RWPE1 (cell line): ENCODE measurements around the gene PCTP.

Experiments used
- CTCF ChIA-PET: fragments of 350-600 bp; sonication (Branson Sonifier 250); formaldehyde crosslinking; extraction: SDS; loops from one replicate; lab custom pipeline; 2021; lab: Yijun Ruan, JAX
- POLR2A ChIA-PET: fragments of 400-600 bp; formaldehyde crosslinking; extraction: SDS; loops from one replicate; lab custom pipeline; 2020; ENCODE audit warnings: antibody characterized with exemption; ENCODE audit not compliant: low non-redundant PET; lab: Yijun Ruan, JAX
- DNase-seq: peaks from one replicate; pipeline ENCODE4 v3.0.0; 2012; ENCODE audit warnings: low spot score
- H3K27ac ChIP-seq: fragments of 450-650 bp; 2 replicates; pipeline ENCODE4 v1.5.1; 2017
- TF ChIP-seq, protein P1 (sequence below): fragments of 450-650 bp; conservative IDR thresholded peaks from 2 replicates; pipeline ENCODE4 v1.5.1; 2017; ENCODE audit warnings: low read depth, mild to moderate bottlenecking

The PCTP gene

DNA sequence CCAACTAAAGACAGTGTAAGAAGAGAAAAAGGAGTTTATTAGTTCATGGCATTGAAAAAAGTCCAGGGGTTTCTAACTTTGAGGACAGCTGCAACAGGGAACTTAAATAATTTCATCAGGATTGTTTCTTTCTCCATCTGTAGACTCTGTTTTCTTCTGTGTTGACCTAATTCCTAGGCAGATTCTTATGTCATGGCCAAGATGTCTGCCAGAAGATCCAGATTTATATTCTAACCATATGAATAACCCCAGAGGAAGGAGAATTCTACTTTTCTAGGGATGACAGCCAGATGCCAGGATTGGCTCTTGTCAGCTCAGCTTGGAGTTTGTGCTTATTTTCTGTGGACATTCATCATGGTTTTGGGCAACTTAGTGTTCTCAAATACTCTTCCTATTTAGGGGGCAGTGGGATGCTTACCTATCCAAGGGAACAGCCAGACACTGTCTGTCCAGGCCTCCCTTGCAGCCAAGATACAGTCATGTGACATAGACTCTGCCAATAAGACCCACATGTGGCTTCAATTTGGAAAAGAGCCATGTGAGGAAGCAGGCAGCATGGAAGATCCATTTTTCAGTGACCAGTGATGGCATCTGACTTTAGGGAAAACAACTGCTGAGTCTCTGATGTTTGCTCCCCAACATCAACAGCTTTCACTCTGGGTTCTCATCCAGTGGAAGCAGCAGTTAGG lies 18.2 kb downstream of the PCTP start:
- ChIA-PET CTCF (interaction anchor here (0.7 to 3.5 kb wide), 2 partner anchors 76 to 242 kb away, joined by 3 to 30 read pairs; no protein-coding TSS in a partner anchor), POLR2A (no interaction called here)
- DNase-seq, result no peak
- H3K27ac ChIP-seq, result no peak overlapping the region
- TF ChIP-seq, protein P1, sequence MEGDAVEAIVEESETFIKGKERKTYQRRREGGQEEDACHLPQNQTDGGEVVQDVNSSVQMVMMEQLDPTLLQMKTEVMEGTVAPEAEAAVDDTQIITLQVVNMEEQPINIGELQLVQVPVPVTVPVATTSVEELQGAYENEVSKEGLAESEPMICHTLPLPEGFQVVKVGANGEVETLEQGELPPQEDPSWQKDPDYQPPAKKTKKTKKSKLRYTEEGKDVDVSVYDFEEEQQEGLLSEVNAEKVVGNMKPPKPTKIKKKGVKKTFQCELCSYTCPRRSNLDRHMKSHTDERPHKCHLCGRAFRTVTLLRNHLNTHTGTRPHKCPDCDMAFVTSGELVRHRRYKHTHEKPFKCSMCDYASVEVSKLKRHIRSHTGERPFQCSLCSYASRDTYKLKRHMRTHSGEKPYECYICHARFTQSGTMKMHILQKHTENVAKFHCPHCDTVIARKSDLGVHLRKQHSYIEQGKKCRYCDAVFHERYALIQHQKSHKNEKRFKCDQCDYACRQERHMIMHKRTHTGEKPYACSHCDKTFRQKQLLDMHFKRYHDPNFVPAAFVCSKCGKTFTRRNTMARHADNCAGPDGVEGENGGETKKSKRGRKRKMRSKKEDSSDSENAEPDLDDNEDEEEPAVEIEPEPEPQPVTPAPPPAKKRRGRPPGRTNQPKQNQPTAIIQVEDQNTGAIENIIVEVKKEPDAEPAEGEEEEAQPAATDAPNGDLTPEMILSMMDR, result no peak

DNA sequence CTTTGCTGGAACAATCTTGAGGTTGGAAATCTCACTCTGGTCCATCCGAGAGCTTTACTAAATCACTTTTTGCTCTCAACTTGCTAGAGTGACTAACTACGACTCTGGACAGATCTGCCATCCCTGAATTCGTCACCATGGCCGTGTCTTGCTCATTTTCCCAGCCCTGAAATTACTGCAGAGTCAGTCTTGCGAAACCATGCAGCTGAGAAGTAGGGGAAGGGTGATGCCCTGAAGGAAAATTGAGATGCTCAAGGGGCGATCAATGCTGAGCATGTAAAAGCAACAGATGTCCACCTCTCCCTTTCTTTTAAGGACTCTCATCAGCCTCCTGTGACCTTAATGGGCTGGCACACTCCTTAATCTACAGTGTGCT lies 18.8 kb downstream of the PCTP start:
- no peak overlapping the region for H3K27ac ChIP-seq
- DNase-seq, result peak; percentile 23
- ChIA-PET POLR2A (no interaction called here), CTCF (interaction anchor here (0.6 to 3.5 kb wide), 6 partner anchors 13 to 243 kb away, joined by 3 to 30 read pairs (median 4); no protein-coding TSS in a partner anchor)
- TF ChIP-seq, protein P1, result no peak

DNA sequence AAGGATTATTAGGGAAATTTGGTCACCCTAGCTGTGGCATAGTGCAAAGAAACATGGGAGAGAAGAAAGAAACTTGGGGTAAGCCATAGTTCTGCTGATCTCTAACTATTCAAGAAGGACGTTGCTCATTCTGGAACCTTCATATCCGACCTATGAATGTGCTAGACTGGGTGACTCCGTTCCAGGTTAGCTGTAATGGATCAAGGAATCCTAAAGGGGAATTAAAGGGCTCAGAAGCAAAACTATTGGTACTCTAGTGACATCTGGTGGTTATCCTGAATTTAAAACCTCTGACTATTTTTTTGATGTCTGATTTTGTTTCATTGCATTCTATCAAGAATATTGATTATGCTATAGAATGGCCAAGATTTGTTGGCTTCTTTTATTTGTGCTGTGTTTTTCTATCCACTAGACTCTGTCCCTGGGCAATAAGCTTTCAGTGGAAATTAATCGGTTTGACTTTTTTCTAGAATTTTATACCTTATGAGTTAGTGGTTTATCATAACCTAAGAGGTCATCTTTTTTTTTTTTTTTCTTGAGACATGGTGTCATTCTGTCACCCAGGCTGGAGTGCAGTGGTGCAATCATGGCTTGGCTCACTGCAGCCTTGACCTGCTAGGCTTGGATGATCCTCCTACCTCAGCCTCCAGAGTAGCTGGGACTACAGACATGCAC lies 19.5 kb downstream of the PCTP start:
- no peak overlapping the region for H3K27ac ChIP-seq
- DNase-seq, result peak; percentile 74
- TF ChIP-seq, protein P1, result peak; percentile 68
- ChIA-PET CTCF (interaction anchor here (0.6 to 3.5 kb wide), 13 partner anchors 12 to 1494 kb away, joined by 3 to 30 read pairs (median 4); no protein-coding TSS in a partner anchor), POLR2A (no interaction called here)

DNA sequence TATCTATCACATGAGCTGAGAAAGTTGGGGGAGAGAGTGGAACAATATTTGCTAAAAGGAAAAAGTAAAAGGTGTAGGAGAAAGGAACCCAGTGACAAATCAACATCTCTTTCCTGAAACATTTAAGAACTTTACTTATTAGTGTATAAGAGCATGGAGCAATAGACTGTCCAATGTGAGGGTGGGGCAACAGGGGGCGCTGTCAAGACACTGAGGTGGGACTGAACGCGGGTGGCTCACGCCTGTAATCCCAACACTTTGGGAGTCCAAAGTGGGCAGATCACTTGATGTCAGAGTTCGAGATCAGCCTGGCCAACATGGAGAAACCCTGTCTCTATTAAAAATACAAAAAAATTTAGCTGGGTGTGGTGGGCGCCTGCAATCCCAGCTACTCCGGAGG lies 21.2 kb downstream of the PCTP start:
- CTCF ChIA-PET, result interaction anchor here (0.5 to 3.5 kb wide), 4 partner anchors 9 to 246 kb away, joined by 3 to 30 read pairs (median 4); partner anchors contain the start of gene PCTP
- POLR2A ChIA-PET, result no interaction called here
- DNase-seq, result no peak
- TF ChIP-seq, protein P1, result no peak
- no peak overlapping the region for H3K27ac ChIP-seq

DNA sequence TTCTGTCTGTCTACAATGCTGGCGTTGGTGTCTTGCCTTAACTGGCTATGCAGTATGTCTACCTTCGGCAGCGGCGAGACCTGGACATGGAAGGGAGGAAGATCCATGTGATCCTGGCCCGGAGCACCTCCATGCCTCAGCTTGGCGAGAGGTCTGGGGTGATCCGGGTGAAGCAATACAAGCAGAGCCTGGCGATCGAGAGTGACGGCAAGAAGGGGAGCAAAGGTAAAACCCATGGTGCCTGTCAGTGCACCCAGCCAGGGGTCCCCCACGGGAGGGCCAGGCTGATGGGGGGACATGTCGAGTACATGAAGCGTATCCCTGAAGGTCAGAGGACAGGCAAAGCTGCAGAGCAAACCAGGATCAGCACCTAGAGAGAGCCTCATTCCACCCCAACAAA lies 22.8 kb downstream of the PCTP start:
- CTCF ChIA-PET, result no interaction called here
- H3K27ac ChIP-seq, result no peak overlapping the region

DNA sequence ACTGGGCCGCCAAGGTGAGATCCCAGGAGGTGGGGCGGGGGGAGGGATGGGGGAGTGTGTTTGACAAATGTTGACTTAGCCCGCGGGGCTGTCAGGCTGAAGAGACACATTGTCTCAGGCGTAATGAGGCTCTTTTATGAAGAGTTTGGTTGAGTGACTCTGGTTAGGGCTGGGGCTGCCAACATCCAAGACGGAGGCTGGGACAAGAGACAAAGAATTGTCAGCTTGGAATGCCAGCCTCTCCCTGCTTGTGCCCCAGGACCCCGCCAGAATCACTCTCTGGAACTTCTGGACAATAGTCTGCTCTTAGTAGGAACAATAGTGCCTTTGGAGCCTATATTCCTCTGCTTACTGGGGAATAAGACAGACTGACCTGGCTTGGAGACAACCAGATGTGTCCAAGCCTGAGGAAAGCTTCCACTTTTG lies 24.0 kb downstream of the PCTP start:
- CTCF ChIA-PET, result no interaction called here

More for the DNA sequence above, 22.8 kb downstream of the PCTP start:
- POLR2A ChIA-PET, result no interaction called here
- TF ChIP-seq, protein P1, result no peak
- DNase-seq, result no peak

More for the DNA sequence above, 24.0 kb downstream of the PCTP start:
- H3K27ac ChIP-seq, result no peak overlapping the region
- DNase-seq, result no peak
- POLR2A ChIA-PET, result no interaction called here
- TF ChIP-seq, protein P1, result no peak
